Thymus (tissue), 11 donors: ENCODE results near the gene KCNJ6. TPM values are rescaled to one million over a fixed set of nuclear protein-coding genes. Genes with fewer than 3 reads are reported as not detected.

Experiments used
- DNase-seq, 9 donors: peaks; one replicate each; pipeline ENCODE4 v3.0.0-alpha.2; 2013; ENCODE audit warnings: low spot score in 9 of 9, low read depth in 6 of 9, missing footprints in 1 of 9
- H3K27ac ChIP-seq, 2 donors: one replicate each; pipeline ENCODE4 v1.5.1; 2013; ENCODE audit warnings: control low read depth in 1 of 2, low read depth in 1 of 2, low read length in 1 of 2, mild to moderate bottlenecking in 1 of 2, moderate library complexity in 1 of 2
- H3K27me3 ChIP-seq, 2 donors: one replicate each; pipeline ENCODE4 v1.5.1; 2013; ENCODE audit warnings: low read length in 1 of 2; ENCODE audit not compliant: control insufficient read depth in 2 of 2, insufficient read depth in 1 of 2
- H3K36me3 ChIP-seq, 2 donors: one replicate each; pipeline ENCODE4 v1.5.1; 2013; ENCODE audit warnings: low read length in 1 of 2, mild to moderate bottlenecking in 1 of 2, moderate library complexity in 1 of 2; ENCODE audit not compliant: control insufficient read depth in 2 of 2, insufficient read depth in 2 of 2
- H3K4me1 ChIP-seq, 2 donors: one replicate each; pipeline ENCODE4 v1.5.1; 2013; ENCODE audit warnings: low read length in 2 of 2; ENCODE audit not compliant: control insufficient read depth in 2 of 2, insufficient read depth in 2 of 2
- H3K4me3 ChIP-seq, 2 donors: one replicate each; pipeline ENCODE4 v1.5.1; 2013; ENCODE audit warnings: low read length in 2 of 2, control low read depth in 1 of 2, mild to moderate bottlenecking in 1 of 2
- H3K9me3 ChIP-seq, 2 donors: one replicate each; pipeline ENCODE4 v1.5.1; 2013; ENCODE audit warnings: low read length in 1 of 2, mild to moderate bottlenecking in 1 of 2; ENCODE audit not compliant: control insufficient read depth in 2 of 2, insufficient read depth in 1 of 2
- WGBS: extraction: QIAGEN DNeasy Blood & Tissue Kit; methylation state at CpG from one replicate; pipeline ENCODE4 v1.1.7; 2013; 5-methylcytosine and 5-hydroxymethylcytosine counted together
- polyA plus RNA-seq: library from polyadenylated mRNA; stranded (reverse); fragments of 200-250 nt; gene quantifications from one replicate; pipeline ENCODE4 v1.2.3, GENCODE V29; 2013
- total RNA-seq: library from RNA; stranded (reverse); fragments of 120-200 nt; gene quantifications from one replicate; pipeline ENCODE4 v1.2.4, GENCODE V29; 2013
- donor health status: healthy.

KCNJ6 gene
- total and polyA plus RNA-seq, 2 donors, result under 0.01 to 0.02 TPM

DNA sequence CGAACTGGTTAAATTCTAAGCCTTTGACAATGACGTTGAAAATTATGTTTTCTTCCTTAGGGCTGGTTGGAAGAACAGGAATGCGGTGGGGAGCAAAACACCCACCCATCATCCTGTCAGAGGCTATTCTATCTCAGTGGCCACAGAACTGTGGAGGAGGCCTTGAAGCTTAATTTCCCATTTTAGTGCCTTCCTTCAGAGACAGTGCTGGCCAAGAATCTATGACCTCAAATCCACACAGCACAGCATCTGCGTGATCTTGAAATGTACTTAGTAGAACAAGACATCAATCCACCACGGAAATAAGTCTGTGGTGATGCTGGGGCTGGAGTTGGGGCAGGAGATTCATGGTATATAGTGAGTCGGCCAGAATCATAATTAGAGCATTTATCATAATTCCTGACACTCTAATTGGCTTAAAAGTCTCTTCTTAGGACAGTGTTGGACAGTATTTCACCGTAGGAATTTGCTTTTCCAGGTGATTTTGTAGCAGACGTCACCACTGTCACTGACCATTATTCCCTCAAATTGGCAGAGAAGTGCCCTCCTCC, 113.1 kb downstream of the KCNJ6 start:
- no peak for DNase-seq
- H3K4me1 ChIP-seq, result no peaks in the 10 kb centered on the region
- no peaks in the 10 kb centered on the region for H3K36me3 ChIP-seq
- no peaks in the 10 kb centered on the region for H3K27me3 ChIP-seq
- WGBS, result 95% methylated on average over 8 of the region's 8 CpGs
- no peak overlapping the region for H3K27ac ChIP-seq
- H3K4me3 ChIP-seq, result no peak overlapping the region
- H3K9me3 ChIP-seq, result no peaks in the 10 kb centered on the region

DNA sequence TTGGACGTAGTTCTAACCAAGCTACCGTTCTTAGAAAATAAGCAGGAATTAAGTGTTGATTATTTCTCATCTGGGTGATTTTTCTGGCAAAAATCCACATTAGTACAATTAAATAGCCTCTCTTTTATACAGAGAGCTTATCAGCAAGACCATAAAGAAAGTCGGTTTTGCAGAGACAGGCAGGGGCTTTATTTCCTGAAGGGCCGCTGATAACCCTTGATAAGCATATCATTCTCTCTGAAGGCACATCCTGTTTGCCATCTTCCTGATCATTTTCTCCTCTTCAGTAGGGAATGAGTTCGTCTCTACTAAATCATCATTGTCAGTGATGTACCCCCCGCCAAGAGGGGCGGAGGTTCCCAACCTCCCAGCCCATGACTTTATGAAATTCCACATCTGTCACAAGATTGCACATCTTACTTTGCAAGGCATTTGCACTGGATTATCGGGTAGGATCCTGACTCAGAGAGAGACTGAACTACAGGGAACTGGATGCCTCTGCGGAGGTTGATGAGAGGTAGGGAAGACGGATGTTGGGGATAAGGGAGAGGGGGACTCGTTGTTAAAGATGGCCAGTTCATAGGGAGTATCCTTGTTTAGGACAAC, 115.7 kb downstream of the KCNJ6 start:
- 56% methylated on average over 11 of the region's 11 CpGs for WGBS
- no peak for DNase-seq
- H3K4me1 ChIP-seq, result no peaks in the 10 kb centered on the region

DNA sequence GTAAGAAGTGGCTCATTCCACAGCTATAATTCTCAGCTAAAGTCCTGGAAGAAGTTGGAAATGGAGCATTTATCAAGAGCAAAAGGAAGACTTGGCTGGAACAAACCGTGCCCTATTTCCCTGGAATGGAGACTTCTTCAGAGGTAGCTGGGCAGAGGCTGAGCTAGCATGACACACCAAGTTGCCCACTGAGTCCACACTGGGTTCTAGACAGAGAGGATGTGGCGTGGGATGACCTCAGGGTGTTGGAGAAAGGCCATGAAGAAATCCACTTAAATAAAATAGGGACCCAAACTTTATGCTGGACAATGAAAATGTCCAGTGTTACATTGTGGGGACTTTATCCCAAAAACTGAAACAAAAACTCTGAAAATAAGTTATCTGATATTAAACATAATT, 116.2 kb downstream of the KCNJ6 start:
- WGBS, result 88% methylated on average over 2 of the region's 2 CpGs
- Histone ChIP-seq H3K4me3 (no peak overlapping the region), H3K27me3 (no peaks in the 10 kb centered on the region), H3K9me3 (no peaks in the 10 kb centered on the region), H3K36me3 (no peaks in the 10 kb centered on the region), H3K4me1 (no peaks in the 10 kb centered on the region), H3K27ac (no peak overlapping the region)
- no peak for DNase-seq

More for the DNA sequence above, 115.7 kb downstream of the KCNJ6 start:
- Histone ChIP-seq H3K9me3 (no peaks in the 10 kb centered on the region), H3K4me3 (no peak overlapping the region), H3K36me3 (no peaks in the 10 kb centered on the region), H3K27ac (no peak overlapping the region), H3K27me3 (no peaks in the 10 kb centered on the region)

DNA sequence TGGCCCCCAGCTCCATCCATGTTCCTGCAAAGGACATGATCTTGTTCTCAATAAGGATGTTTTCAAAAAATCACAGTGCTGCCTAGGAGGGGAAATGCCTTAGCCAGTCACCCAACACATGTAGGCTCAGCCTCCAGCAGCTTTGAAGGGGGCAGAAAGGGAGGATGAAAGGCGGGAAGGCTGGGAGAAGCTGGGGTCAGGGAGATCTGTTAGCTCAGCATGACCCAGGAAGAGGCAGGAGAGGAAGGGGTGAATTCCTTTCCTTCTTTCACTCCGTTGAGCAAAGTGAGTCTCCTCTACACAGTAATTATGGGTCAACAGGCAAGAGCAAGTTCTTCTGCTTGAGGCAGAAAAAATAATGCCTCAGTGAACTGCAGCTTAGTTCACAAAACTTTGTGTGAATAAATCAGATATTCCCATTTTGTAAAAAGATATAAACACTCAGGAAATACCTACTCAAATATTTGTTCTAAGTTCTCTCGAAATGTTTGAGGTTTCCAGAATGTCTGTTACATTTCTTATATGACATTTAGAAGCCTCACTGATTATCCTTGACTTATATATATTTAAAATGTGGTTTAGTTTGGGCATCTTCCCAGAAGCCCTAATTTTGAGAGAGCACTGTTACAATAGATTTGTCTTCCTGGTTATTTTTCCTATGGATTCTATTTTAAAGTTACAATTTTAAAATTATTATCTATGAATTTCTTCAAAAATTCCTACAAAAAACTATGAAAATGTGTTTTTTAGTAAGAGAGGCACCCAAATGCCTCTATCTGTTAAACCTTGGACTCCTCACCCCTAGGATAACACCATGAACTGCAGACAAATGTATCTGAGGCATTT, 116.8 kb downstream of the KCNJ6 start:
- WGBS, result 71% methylated on average over 3 of the region's 3 CpGs
- H3K9me3 ChIP-seq, result no peaks in the 10 kb centered on the region
- H3K36me3 ChIP-seq, result no peaks in the 10 kb centered on the region
- no peak overlapping the region for H3K4me3 ChIP-seq
- no peaks in the 10 kb centered on the region for H3K27me3 ChIP-seq
- H3K27ac ChIP-seq, result no peak overlapping the region
- DNase-seq, result no peak
- no peaks in the 10 kb centered on the region for H3K4me1 ChIP-seq

DNA sequence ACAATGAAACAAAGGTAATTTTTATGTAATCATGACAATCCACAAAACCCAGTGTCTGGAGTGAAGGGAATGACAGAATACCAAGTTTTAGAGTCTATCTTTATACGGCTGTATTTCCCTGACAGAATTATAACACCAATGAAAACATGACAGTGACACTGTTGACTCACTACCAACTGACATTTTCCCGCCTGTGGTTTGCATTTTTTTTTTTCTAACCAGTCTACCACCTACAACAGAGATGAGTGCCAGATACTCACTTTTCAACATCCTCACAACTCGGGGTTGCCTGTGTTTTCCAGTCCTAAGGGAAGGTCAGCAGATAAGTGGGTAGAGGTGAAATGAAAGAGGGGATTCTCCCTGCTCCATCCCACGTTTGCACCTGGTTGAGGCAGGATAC, 118.9 kb downstream of the KCNJ6 start:
- no peaks in the 10 kb centered on the region for H3K36me3 ChIP-seq
- no peak overlapping the region for H3K27ac ChIP-seq
- peaks cover 0 to 3% of the 10 kb centered on the region in 2 donors for H3K4me1 ChIP-seq
- no peak overlapping the region for H3K4me3 ChIP-seq
- H3K9me3 ChIP-seq, result no peaks in the 10 kb centered on the region
- peak in 1 of 9 donors; percentile 2 for DNase-seq
- WGBS, result 33% methylated on average over 4 of the region's 4 CpGs
- H3K27me3 ChIP-seq, result no peaks in the 10 kb centered on the region

DNA sequence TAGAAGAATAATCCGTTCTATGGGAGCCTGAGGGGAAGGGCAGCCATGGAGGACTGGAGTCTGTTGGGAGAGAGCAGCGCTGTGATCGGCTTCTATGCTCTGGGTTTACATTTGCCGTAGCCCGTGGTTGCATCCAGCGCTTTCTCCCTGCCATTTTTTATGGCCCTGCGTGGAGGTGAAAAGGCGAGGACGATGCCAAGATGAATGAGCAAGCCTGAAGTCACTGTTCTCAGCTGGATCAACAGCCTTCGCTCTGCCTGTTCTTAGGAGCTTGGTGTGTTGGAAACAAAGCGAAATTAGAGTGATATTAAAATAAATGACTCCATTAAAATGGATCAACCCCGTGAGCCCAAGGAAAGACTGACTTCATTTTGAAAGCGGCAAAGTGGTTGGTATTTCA, 120.2 kb downstream of the KCNJ6 start:
- 98% methylated on average over 13 of the region's 13 CpGs for WGBS
- Histone ChIP-seq H3K36me3 (no peaks in the 10 kb centered on the region), H3K9me3 (no peaks in the 10 kb centered on the region), H3K27me3 (no peaks in the 10 kb centered on the region), H3K4me1 (peaks cover 0 to 3% of the 10 kb centered on the region in 2 donors), H3K27ac (no peak overlapping the region), H3K4me3 (no peak overlapping the region)
- DNase-seq, result no peak

DNA sequence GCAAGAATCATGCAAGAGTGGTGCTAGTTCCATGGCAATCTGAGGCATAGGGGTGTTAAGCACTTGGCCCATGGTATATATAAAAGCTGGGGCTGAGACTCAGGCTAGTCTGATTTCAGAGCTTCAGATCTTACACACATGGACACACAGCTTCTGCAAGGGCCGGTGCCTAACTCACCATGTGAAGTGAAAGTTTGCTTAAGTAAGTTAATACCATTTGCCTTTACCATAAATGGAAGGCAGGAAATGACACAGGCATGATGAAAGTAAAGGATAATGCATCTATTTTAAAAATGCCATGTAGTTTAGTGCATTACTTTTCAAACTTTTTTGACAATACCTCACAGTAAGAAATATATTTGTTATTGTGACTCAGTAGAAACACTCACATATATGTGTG, 122.6 kb downstream of the KCNJ6 start:
- 59% methylated on average over 1 of the region's 1 CpG for WGBS
- H3K36me3 ChIP-seq, result no peaks in the 10 kb centered on the region
- peaks cover 0 to 3% of the 10 kb centered on the region in 2 donors for H3K4me1 ChIP-seq
- H3K4me3 ChIP-seq, result no peak overlapping the region
- peak in 2 of 9 donors; percentile 4 to 13 for DNase-seq
- H3K9me3 ChIP-seq, result no peaks in the 10 kb centered on the region
- H3K27me3 ChIP-seq, result no peaks in the 10 kb centered on the region
- H3K27ac ChIP-seq, result no peak overlapping the region

DNA sequence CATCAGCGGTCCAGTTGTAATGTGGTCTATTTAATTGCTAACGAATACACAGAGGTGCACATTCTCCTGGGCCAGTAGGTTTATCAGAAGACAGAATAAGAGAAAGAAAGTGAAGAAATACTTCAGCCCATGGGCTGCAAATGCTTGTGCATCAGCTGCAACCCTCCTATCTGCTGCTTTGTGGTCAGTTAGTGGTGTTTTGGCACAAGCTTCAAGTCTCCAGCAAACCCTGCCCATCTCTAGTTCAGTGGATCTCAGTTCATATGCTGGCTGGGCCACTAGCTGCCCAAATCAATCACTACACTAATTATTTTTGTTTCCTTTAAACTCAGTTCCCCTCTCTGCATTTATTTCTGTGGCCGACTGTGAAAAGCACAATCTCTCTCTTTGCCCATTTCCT, 124.2 kb downstream of the KCNJ6 start:
- H3K27ac ChIP-seq, result no peak overlapping the region
- no peaks in the 10 kb centered on the region for H3K9me3 ChIP-seq
- DNase-seq, result no peak
- peaks cover 0 to 3% of the 10 kb centered on the region in 2 donors for H3K4me1 ChIP-seq
- 94% methylated on average over 3 of the region's 3 CpGs for WGBS
- H3K36me3 ChIP-seq, result no peaks in the 10 kb centered on the region
- no peak overlapping the region for H3K4me3 ChIP-seq
- H3K27me3 ChIP-seq, result no peaks in the 10 kb centered on the region

DNA sequence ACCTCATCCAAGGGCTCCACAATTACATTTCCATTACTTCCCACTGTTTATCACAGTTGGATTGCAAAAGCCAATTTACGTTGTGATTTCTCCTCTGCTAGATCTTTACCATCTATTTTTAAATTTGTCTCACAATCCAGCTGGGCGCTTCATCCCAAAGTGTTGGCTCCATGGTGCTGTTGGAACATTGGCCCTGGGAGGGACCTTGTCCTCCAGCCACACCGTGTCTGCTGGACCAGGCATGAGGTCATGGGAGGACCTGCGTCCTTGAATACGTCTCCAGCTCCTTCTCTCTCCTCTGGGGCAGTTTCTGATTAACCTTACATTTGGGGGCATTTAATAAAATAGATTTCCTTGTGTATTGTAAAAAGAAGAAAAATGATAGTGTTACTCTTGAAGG, 125.4 kb downstream of the KCNJ6 start:
- WGBS, result 91% methylated on average over 5 of the region's 5 CpGs
- no peaks in the 10 kb centered on the region for H3K27me3 ChIP-seq
- no peak for DNase-seq

More for the DNA sequence above, 125.4 kb downstream of the KCNJ6 start:
- H3K27ac ChIP-seq, result no peak overlapping the region
- H3K4me1 ChIP-seq, result peaks cover 0 to 3% of the 10 kb centered on the region in 2 donors
- H3K36me3 ChIP-seq, result no peaks in the 10 kb centered on the region
- no peaks in the 10 kb centered on the region for H3K9me3 ChIP-seq
- no peak overlapping the region for H3K4me3 ChIP-seq
